Caki2 (cell line): ENCODE data around the gene ANKRD16. TPM values are rescaled to one million over a fixed set of nuclear protein-coding genes. Genes with fewer than 3 reads are reported as not detected.
"Not testable (repeated sequence)": the region's sequence is repeated elsewhere in the genome, so short reads cannot be mapped to it uniquely, and the experiment has no call there.

Experiments used
- DNase-seq: peaks from one replicate; pipeline ENCODE4 v3.0.0-alpha.2; 2015; ENCODE audit warnings: low read depth
- in situ Hi-C: cut with HindIII; loops from 2 replicates; pipeline ENCODE4 v1.10.0; 2016; ENCODE audit warnings: low sequenced_read_pairs, low pct_unique_long_range_greater_than_20kb, mixed read lengths
- total RNA-seq: library from RNA; depleted of rRNA; stranded (reverse); fragments of >200 nt; shearing (Covaris generic); gene quantifications from 2 replicates; pipeline ENCODE4 v1.2.3, GENCODE V29; 2014; ENCODE audit warnings: low replicate concordance; rRNA removed

ANKRD16 gene
- 10.4 and 10.5 TPM in 2 replicates for total RNA-seq

GRCh38 chr10:5889624-5890451 is at the start of gene ANKRD16, which contains the start of gene FBH1:
Gene ANKRD16 (minus strand): TSS chr10:5889893. CDS start chr10:5889354, 539 bp downstream.
Gene FBH1 (plus strand): TSS chr10:5890243. CDS start chr10:5890346, 103 bp downstream.
- peak; percentile 100 for DNase-seq
- in situ Hi-C loops = no loop called here

DNA sequence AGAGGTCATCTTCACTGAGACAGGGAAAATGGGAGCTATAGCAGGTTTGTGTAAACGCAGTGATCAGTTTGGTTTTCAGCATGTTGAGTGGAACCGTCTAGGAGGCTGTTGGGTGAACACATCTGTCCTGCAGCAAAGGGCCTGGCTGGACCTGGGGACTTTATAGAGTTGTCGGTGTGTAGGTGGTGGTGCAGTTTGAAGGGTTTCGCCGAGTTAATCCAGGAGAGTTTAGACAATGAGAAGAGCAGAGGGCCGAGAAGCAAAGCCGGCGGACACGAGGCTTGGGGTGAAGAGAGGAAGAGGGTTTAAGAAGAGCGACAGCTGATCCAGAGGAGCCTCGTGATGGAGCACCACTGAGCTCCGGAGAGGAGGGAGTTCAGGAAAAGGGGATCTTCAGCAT is 48.6 kb upstream of the ANKRD16 start:
- no peak for DNase-seq
- in situ Hi-C loops = no loop called here

GRCh38 chr10:5937016-5937415 is 47.3 kb upstream of the ANKRD16 start:
- in situ Hi-C loops = no loop called here
- DNase-seq = no peak

GRCh38 chr10:5935628-5936027 is 45.9 kb upstream of the ANKRD16 start:
- no peak for DNase-seq
- in situ Hi-C loops = no loop called here

- in situ Hi-C loops = no loop called here
- no peak for DNase-seq
These were observed 44.3 kb upstream of the ANKRD16 start for GRCh38 chr10:5933909-5934546.

GRCh38 chr10:5932345-5932744 is 42.7 kb upstream of the ANKRD16 start:
- DNase-seq = no peak

GRCh38 chr10:5930272-5930671 is 40.6 kb upstream of the ANKRD16 start:
- in situ Hi-C loops = no loop called here
- no peak for DNase-seq

More at GRCh38 chr10:5932345-5932744, 42.7 kb upstream of the ANKRD16 start:
- in situ Hi-C loops = no loop called here

GRCh38 chr10:5929442-5929841 is 39.7 kb upstream of the ANKRD16 start:
- in situ Hi-C loops = no loop called here
- DNase-seq = no peak

GRCh38 chr10:5927306-5927705 is 37.6 kb upstream of the ANKRD16 start:
- DNase-seq = no peak
- in situ Hi-C loops = no loop called here

- no peak for DNase-seq
- in situ Hi-C loops = no loop called here
These were observed 35.2 kb upstream of the ANKRD16 start for GRCh38 chr10:5924889-5925288.

- no peak for DNase-seq
- in situ Hi-C loops = no loop called here
These were observed 32.1 kb upstream of the ANKRD16 start for GRCh38 chr10:5921746-5922145.

DNA sequence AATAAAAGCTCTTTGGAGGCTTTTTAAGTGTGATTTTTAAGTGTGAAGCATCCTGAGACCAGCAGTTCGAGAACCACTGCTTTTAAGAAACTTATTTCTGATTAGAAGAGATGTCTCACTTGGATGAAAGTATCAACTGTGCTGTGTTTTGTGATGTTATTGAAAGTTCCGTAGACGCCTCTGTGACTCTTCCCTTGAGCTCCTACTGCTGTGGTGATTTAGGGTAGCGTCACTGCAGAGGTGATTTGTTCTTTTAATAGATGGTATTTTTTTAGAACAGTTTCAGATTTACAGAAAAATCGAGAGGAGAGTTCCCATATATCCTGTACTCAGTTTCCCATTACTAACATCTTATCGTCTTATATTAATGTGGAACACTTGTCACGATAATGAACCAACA is 29.9 kb upstream of the ANKRD16 start:
- in situ Hi-C loops = no loop called here
- no peak for DNase-seq

GRCh38 chr10:5918763-5919162 is 29.1 kb upstream of the ANKRD16 start:
- DNase-seq = no peak
- in situ Hi-C loops = no loop called here

- DNase-seq = no peak
- in situ Hi-C loops = no loop called here
These were observed 27.6 kb upstream of the ANKRD16 start for GRCh38 chr10:5917305-5917704.

- in situ Hi-C loops = no loop called here
- DNase-seq = no peak
These were observed 25.8 kb upstream of the ANKRD16 start for GRCh38 chr10:5915451-5915850.

DNA sequence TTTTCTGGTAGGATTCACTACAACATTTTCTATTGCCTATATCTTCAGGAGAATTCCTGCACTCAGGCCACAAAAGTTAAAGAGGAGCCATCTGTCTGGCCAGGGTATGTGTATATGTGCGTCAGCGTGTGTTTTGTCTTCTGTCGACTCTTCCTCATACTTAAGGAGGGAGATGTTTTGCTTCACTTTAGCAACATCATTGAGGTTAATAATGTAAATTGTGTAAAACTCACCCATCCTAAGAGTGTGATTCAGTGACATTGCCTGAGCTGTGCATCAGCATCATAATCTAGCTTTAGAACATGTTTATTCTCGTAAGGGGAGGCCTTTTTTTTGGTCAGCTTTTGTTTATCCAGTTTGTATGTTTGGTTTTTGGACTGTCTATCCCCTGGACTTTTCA is 24.0 kb upstream of the ANKRD16 start:
- in situ Hi-C loops = no loop called here
- DNase-seq = no peak

DNA sequence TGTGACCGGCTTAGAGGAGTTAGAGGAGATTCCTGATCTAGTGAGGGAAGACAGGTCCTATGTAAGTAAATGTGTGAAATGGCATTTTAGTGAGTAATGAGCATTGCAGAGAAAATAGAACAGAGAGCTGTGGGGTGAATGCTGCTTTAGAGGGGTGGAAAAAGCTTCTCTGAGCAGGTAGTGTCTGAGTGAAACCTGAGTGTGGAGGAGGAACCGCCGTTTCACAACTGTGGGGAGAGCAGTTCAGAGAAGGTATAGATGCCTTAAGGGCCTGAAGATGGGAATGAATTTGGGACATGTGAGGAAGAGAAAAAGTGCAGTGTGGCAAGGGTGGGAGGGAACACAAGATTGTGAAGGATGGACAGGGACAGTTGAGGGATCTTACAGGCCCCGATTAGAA is 22.0 kb upstream of the ANKRD16 start:
- DNase-seq = no peak
- in situ Hi-C loops = no loop called here

DNA sequence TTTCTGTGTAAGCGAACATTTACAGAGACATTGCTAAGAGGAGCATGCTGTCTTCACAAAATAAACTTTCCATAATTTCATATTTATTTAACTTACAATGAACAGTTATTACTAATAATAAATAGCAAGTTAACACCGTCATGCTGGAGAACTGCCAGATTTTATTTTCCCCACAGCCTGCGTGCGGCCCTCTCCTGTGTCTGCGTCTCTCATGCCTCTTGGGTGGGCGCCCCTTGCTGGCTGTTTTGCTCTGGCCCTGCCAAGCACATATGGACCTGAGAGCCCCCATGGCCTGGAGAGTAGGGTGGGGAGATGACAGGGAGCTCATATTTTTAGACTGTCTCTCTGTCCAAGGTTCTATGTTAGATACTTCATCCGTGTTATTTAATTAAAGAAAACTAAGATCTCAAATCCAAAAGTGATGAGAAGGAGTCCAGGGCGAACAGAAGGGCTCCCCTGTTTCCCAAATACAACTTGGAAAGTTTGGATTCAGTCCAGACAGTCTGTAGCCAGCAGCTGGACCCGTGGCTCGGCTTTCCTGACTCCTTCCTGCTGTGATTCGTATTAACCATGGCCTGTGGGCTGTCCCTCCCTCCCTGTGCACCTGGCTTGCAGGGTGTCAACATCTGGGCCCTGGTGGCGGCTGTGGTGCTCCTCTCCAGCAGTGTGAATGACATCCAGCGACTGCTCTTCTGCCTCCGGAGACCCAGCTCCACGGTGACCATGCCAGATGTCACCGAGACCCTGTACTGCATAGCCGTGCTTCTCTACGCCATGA is 20.8 kb upstream of the ANKRD16 start:
- no peak for DNase-seq
- in situ Hi-C loops = no loop called here

- DNase-seq, in situ Hi-C loops: not testable (repeated sequence)
These were observed 19.0 kb upstream of the ANKRD16 start for GRCh38 chr10:5908676-5909075.
